Glomerular endothelial cell (primary cell): ENCODE results near the gene PPP1R7. TPM values are rescaled to one million over a fixed set of nuclear protein-coding genes. Genes with fewer than 3 reads are reported as not detected.

Source experiments
- DNase-seq: peaks from one replicate; pipeline ENCODE4 v3.0.0-alpha.2; 2011; ENCODE audit warnings: low read depth, low spot score; ENCODE audit errors: extremely low read depth
- total RNA-seq: library from RNA; depleted of rRNA; stranded (reverse); fragments of >200 nt; gene quantifications from 2 replicates; pipeline ENCODE4 v1.2.3, GENCODE V29; 2015

The PPP1R7 gene
- total RNA-seq, 1 donor from 2014 or later, result 62.9 TPM

DNA sequence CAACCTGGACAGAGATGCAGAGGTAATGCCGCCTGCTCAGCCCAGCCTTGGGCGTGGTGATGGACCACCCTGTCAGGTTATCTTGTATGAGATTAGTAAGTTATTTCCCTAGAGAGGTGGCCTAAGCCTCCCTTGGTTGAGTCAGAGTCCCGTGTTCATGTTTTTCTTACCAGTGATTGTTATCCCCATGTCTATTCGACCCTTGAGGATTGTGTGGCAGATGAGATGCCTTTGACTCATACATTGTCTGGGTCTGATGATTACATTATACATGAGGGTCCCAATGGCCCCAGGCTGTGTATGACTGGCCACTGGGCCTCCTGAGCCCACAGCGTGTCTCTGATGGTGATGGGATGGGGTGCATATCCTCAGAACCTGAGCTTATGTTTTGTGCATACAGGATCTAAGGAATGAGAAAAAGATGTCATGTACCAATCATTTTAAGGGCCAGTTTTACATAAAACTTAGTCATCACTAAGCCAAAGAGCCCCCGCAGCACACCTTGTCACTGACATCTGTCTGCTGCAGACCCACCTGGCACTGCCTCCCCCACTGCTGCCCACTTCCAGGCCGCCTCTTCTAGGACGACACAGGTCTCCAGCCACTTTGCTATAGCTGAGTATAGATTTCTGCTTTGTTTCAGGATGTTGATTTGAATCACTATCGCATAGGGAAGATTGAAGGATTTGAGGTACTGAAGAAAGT, 7.7 kb downstream of the PPP1R7 start:
- DNase-seq, result no peak

DNA sequence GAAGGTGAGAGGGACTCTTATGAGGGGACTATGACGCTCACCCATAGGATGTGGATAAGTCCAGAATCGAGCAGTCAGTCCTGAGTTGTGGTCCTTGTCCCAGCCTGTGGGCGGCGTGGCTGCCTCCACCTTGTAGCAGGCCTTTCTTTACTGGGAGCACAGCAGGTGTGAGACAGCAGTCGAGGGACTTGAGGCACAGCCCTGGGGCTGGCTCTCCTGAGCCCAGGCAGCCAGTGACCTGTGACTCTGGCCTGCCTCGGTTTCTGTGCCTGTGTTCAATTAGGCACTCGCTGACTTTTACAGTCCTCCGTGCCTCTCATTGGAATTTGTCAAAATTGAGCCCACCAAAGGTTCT, 8.3 kb downstream of the PPP1R7 start:
- no peak for DNase-seq

DNA sequence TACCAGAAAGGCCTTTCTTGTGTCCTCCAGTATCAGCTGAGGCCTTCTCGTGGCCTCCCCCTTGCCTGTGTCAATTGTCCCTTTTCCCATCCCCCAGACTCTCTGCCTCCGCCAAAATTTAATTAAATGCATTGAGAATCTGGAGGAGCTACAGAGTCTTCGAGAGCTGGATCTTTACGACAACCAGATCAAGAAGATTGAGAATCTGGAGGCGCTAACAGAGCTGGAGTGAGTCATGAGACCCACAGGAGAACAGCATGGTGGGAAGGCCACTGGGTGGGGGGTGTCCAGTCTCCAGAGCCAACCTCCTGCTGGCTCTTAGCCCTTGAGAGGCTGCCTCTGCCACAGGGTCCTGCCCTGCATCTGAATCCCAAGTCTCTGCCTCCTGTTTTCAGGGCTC, 8.8 kb downstream of the PPP1R7 start:
- no peak for DNase-seq

DNA sequence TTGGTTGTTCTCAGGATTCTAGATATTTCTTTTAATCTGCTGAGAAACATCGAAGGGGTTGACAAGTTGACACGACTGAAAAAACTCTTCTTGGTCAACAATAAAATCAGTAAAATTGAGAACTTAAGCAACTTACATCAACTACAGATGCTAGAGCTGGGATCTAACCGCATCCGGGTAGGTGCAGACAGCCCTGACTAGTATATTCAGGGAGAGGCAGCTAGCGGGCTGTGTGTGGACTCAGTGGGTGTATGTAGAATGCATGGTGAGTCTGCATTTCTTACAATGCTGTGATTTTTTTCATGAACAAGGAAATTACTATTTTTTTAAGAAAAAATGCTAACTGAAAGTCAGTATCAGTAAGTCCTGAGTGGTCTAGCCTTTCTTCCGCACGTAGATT, 10.1 kb downstream of the PPP1R7 start:
- no peak for DNase-seq

DNA sequence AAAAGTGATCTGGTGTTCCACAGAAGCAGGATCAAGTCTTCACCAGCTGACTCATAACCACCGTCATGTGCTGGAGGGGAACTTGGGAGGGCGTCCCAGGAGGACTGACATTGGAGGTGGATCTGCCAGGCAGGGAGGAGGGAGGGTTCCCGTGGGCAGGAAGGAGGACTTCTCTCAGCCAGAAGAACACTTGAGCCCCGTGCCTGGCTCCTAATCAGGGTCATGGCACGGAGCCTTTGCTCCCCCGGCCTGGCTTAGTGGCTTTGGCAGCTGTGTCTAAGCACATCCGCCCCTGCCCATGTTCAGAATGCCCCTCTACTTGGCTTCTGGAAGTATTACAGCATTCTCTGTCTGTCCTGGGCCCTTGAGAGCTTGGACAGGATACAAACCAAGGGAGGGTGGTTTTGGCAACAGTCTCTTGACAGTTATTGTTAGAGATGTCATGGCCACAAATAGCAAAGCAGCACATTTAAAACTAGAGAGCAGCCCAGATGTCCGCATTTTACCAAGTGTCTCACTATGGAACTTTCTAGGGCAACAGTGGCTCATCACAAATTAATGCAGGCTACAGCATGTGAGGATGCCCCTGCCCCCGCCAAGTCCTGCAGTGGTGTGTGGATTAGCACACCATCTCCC, 11.5 kb downstream of the PPP1R7 start:
- no peak for DNase-seq

DNA sequence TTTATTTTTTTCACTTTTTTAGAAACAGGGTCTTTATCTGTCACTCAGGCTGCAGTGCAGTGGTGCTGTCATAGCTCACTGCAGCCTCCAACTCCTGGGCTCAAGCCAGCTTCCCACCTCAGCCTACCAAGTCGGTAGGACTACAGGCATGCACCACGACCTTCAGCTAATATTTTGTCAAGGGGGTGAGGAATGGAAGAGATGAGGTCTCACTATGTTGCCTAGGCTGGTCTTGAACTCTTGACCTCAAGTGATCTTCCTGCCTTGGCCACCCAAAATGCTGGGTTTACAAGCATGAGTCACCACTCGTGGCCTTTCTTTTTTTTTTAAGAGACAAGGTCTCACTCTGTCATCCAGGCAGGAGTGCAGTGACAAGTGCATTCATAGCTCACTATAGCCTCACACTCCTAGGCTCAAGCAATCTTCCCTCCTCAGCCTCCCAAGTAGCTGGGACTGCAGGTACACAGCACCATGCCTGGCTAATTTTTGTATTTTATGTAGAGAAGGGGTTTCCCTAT, 13.4 kb downstream of the PPP1R7 start:
- no peak for DNase-seq

DNA sequence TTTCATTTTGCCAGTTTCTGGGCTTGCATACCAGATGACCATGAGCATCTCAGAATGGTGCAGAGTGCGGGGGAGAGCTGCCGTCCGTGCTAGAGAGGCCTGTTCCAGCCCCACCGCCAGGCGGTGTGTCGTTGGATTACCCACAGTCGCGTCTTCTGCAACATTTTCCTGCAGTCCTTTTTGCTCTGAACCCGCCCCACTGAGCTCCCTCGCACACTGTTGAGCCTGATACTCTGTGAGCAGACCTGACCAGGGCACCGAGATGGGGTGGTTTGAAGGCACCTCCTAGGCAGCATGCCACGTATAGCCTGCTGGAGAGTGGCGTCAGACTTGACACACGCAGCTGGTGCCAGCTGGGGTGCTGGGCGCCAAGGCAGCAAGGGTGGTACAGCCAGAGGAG, 18.1 kb downstream of the PPP1R7 start:
- no peak for DNase-seq

DNA sequence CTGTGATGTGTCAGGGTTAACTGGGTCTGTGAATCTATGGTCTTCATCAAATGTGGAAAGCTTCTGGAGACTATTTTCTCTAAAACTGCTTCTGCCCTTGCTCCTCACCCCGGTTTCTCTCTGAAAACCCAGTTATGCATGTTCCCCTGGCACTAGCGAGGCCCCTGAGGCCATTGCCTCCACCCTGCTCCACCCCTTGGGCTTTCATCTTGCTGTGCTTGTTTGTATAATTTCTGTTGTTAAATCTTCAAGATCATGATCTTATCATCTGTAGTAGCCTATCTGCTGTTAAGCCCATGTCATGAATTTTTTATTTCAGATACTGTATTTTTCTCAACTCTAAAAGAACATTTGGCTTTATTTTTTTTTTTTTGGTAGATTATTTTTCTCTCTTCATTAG, 23.3 kb downstream of the PPP1R7 start:
- no peak for DNase-seq

DNA sequence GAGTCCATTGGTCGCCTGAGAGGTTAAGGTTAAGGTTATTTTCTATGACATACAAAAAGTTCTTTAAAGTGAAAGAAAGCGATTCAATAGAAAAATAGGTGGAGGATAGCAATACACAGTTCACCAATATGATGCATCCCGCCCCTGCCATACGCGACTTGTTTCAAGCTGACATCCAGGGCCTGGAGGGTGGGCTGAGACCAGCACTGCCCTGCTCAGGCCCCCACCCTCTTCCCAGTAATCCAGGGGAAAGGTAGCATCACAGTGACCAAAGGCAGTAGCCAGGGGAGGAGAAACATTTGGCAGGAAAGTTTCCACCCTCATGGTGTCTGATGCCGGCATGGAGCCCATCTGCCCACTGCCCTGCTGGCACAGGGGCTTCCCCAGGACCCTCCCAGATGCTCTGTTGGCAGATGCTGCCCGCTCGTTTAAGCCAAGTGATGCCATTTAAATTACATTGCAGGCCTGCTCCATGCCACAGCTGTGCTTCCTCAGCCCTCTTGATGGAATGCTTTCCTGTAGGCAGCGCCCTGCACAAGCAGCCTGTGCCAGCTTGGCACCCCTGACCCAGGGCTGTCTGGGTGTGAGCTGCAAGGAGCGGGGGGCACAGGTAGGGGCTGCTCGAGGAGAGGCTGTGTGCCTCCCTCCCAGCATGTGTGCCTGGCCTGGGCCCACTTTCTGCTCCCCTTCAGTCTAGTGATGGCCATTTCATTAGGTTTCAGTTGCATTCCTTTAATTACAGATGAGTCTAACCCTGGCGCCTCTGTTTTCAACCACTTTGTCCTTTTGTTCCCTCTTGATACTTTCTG, 27.5 kb downstream of the PPP1R7 start:
- DNase-seq, result no peak

DNA sequence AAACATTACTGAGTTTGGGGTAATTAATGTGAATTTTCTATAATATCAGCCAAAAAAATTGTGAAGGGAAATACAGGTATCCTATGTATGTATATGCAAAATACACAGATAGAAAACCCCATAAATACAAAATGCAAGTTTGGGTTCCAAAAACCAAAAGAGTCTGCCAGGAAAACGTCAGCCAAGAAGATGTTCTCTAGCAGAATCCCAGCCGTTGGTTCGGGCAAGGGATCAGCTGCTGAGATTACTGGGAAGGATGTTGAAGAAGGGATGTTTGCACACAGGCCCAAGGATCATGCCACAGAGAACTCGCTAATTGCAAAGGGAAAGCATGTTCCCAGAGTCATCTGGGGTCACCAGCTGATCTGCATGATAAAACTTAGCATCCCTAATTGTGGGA, 28.7 kb downstream of the PPP1R7 start:
- DNase-seq, result no peak

DNA sequence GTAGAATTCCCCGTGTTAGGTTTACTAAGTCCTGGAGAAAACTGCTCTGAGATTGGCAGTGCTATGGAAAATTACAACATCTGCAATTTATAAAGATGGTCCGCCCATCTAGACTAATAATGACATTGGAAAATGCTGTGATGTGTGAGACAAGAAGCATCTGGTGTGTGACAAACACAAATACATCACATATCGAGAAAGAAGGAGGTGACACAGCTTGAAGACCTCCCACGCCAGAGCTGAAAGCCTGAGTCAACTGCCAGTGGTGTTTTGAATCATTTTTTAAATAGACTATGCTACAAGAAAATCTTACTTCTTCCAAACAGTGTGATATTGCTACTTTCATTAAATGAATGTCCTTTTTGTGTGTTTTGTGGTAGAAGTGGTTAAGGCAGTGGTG, 29.6 kb downstream of the PPP1R7 start:
- DNase-seq, result no peak

DNA sequence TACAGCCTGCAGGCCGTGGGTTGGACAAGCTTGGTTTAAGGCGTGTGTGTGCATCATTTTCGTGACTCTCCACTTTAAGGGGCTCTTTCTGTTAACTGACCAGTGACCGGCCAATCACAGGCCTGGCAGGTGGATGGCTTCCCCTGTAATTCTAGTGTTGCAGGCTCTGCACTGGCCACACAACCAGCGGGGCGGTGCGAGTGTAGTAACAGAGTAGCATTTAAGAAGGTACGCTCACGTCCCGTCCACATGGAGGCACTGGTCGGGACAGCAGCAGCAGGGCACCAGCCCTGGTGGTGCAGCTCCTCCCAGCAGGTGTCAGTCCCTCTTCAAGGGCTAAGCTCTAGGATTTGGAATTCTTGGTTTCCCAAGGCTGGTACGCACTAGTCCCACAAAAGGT, 30.2 kb downstream of the PPP1R7 start:
- DNase-seq, result no peak

DNA sequence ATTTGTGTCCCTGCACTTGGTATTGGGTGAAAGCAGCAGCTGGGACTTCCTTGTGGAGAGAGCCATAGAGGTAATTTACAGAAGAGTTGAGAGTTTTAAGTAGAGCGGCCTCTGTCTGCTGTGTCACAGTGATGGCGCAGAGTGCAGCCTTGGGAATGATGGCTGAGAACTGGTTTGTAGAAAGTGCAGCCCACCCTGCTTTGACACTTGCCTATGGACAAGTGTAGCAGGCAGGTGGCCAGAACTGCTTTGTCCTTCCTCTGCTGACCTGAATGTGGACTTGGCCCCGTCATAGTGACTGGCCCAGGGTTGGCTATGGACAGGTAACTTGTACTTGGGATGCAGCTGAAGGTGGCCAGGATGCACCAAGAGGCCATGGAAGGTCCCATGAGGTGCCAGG, 31.9 kb downstream of the PPP1R7 start:
- no peak for DNase-seq

DNA sequence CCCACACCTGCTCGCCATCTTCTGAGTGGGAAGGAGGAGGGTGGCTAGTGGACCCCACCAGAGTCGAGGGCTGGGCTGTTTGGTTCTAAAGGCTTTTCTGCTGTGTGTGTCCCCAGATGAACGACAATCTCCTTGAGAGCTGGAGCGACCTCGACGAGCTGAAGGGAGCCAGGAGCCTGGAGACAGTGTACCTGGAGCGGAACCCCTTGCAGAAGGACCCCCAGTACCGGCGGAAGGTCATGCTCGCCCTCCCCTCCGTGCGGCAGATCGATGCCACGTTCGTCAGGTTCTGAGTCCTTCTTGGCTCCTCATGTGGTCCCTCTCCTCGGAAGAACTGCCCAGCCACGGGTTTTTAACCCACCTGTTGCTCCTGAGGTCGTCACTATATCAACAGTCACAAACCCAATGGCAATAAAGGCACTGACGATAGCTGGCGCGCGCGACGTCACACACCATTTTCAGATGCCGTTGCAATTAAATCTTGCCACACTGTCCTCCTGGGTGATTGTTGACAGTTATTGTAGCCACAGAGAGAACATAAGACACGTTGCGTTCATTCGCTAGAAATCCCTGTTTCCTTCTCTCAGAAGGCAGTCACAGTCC, 32.4 kb downstream of the PPP1R7 start:
- DNase-seq, result no peak

DNA sequence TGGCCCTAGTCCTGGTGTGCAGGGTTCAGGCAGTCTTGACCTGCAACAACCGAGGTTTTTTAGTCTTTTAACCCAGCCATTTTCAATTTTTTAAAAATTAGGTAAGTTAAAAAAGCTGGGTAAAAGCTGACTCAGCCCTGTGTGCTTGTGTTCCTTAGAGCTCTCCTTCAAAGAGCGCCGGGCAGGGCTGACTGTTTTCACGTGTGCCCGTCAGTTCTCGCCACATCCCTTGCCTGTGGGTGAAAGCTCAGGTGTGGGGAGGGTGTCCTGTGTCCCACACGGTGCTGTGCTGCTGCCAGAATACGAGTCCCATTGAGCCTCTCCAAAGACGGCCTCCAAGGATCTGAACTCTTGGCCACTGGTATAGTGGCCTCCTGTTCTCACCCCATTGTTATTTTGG, 33.0 kb downstream of the PPP1R7 start:
- DNase-seq, result no peak

DNA sequence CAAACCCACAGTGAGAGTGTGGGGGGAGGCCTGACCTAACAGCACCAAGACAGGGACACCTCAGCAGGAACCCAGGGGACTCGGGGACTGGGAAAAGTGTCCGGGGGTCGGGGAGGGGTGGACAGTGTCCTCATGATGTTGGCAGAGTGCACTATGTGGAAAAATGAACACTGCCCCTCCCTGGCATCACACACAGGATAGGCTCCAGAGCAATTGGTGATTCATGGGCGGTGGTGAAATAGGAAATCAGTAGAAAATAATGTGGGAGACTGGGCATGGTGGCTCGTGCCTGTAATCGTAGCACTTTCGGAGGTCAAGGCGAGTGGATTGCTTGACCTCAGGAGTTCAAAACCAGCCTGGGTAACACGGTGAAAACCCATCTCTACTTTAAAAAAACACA, 34.6 kb downstream of the PPP1R7 start:
- DNase-seq, result no peak

DNA sequence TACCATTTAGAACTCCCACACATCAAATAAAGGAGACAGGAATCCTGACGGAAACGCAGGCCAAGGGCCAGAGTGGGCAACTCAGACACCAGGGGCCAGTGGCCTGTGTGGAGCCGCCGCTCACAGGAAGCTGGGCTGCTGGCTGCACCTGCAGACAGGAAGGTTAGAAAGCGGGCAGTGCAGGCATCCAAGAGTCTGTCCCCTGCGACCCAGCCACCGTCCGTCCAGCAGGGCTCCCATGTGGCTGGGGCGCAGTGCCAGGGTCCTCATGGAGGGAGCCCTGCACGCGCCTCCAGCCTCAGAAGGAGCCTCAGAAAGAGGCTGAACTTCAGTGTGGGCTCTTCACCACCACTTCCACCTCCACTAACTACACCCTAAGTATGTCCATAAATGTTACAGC, 35.7 kb downstream of the PPP1R7 start:
- no peak for DNase-seq

DNA sequence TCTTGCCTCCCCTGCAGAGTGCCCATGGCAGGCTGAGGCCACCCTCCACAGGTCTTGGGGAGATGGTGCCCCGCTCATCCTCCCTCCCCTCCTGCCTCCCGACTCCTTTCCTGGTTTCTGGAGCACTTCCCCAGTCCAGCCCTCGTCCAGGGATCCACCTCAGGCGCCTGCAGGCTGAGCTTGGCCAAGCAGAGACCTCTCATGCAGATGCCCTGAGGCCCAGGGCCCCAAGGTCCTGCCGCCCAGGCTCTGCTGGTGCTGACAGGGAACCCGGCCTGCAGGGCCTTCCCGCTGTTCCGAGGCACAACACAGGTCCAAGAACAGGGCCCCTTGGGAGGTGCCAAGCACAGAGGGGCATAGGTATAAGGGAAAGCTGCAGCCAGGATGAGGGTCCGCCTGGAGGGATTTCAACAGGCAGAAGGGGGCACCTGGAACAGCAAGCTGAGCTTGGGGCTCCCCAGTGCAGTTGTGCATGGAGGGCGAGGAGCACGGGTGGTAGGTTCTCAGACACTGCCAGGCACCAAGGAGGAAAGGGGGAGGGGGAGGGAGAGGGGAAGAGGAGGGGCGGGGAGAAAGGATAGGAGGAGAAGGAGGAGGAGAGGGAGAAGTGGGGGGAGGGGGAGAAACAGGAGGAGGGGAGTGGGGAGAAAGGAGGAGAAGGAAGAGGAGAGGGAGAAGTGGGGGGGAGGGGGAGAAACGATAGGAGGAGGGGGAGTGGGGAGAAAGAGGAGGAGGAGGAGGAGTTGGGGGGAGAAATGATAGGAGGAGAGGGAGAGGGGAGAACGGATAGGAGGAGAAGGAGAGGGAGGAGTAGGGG, 37.0 kb downstream of the PPP1R7 start:
- DNase-seq, result no peak

DNA sequence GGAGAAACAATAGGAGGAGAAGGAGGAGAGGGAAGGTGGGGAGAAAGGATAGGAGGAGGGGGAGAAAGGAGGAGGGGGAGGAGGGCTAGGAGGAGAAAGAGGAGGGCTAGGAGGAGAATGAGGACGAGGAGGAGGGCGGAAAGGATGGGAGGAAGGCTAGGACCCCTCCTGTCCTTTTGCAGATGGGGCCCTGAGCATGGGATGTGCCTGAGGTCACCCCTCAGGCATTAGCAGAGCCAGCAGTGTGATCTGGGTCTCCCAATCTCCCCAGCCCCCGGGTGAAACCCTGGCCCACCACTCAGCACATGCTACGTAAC, 37.6 kb downstream of the PPP1R7 start:
- no peak for DNase-seq

DNA sequence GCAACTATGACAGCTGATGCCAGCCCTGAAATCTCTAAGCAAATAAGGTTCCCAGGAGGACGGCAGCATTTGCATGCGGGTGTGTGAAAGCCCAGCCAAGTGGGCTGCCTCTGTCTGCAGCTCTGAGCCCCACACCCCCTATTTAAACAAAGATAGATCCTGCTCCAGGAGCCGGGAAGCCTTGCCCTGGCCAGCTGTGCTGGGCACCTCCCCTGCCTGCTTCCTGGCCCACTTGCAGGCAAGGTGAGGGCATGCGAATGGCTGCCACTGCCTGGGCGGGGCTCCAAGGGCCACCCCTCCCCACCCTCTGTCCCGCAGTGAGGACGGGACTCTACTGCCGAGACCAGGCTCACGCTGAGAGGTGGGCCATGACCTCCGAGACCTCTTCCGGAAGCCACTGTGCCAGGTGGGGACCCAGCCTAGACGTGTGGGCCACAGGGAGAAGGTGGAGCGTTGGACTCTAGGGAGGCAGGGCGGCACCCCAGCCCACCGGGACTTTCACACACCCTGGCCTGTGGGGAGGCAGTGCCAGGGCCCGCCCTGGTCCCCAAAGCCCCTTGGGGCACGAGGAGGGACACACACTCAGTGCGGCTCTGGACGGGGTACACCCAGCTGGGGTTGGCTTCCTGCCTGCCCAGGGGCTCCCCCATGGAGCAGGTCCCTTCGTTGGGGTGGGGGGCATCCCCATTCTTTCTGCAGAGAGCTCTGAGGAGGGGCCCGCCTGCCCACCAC, 38.3 kb downstream of the PPP1R7 start, which contains the start of gene ANO7:
Gene ANO7, plus strand, starts transcription at position 317 of the 732 bp plus-strand sequence. CDS start 1,387 bp downstream, outside the sequence.
- DNase-seq, result no peak
